ENCODE data around the gene SYNC. TPM values are rescaled to one million over a fixed set of nuclear protein-coding genes. Genes with fewer than 3 reads are reported as not detected.

SYNC gene
- polyA plus RNA-seq, 3 donors, result 0.05 TPM; not detected in 2

DNA sequence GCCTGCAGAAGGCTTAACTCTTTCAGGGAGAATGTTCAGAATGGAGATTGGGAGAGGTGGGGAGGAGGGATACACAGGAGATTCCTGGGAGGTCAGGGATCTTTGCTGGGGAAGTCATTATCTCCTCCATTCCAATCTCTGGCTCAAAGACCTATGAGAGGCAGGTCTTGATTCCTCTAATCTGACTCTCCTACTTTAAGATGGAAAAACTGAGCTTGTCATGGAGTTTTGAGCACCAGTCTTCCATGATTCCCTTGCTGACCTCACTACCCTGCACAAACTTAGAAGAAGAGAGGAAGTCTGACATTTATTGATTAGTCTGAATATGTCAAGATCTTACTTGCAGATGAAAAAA lies 41.5 kb upstream of the SYNC start:
- peak overlapping the region in 1 of 7 donors; percentile 45 for H3K27ac Mint-ChIP-seq
- peaks cover 16% of the 10 kb centered on the region for H3K4me1 Mint-ChIP-seq
- H3K79me2 ChIP-seq (ENCODE audit: insufficient read depth, low read length), result no peaks in the 10 kb centered on the region
- DNase-seq, result no peak
- peaks cover 0 to 15% (median 14%) of the 10 kb centered on the region in 3 donors for H3K27me3 Mint-ChIP-seq (ENCODE audit: low read depth in 3 of 3)
- H3K9me3 ChIP-seq (replicated peaks in 1 of 2; ENCODE audit: control insufficient read depth in 1 of 2, insufficient read depth in 1 of 2, low read length in 2 of 2), result no peaks in the 10 kb centered on the region
- no peak overlapping the region for H3K9ac ChIP-seq (ENCODE audit: insufficient read depth, low read length, poor library complexity, severe bottlenecking)
- peaks cover 0 to 4% of the 10 kb centered on the region in 2 donors for H3K36me3 Mint-ChIP-seq
- H3K4me2 ChIP-seq (replicated peaks; ENCODE audit: extremely low read depth, low read length, poor library complexity, severe bottlenecking), result no peak overlapping the region
- intact Hi-C loops (cut with micrococcal nuclease), result no loop called here
- no peak overlapping the region for H3K27ac ChIP-seq (ENCODE audit: low read depth in 1 of 2, low read length in 2 of 2)
- H2AFZ ChIP-seq (ENCODE audit: insufficient read depth, low read depth, low read length, poor library complexity, severe bottlenecking), result no peak overlapping the region
- H4K20me1 ChIP-seq (ENCODE audit: insufficient read depth, low read length), result no peaks in the 10 kb centered on the region
- H3K4me3 Mint-ChIP-seq, result no peak overlapping the region
- H3K27me3 ChIP-seq (ENCODE audit: control insufficient read depth in 2 of 2, insufficient read depth in 2 of 2, low read length in 2 of 2), result peaks cover 0 to 7% of the 10 kb centered on the region in 2 donors
- TF ChIP-seq CTCF (IDR thresholded peaks at IDR 0.05), result no peak
- peaks cover 19 to 24% of the 10 kb centered on the region in 2 donors for H3K4me1 ChIP-seq (ENCODE audit: control insufficient read depth in 1 of 2, insufficient read depth in 2 of 2, low read length in 2 of 2)
- H3K36me3 ChIP-seq (replicated peaks in 1 of 2; ENCODE audit: control insufficient read depth in 1 of 2, insufficient read depth in 2 of 2, low read length in 2 of 2), result no peaks in the 10 kb centered on the region
- no peak overlapping the region for H3K4me3 ChIP-seq (replicated peaks in 1 of 3; ENCODE audit: low read depth in 2 of 3, low read length in 3 of 3)
- H3K9me3 Mint-ChIP-seq, result peaks cover 0 to 3% (median 0%) of the 10 kb centered on the region in 7 donors

GRCh38 chr1:32743380-32744070 lies 41.0 kb upstream of the SYNC start:
- H3K79me2 ChIP-seq (ENCODE audit: insufficient read depth, low read length), result no peaks in the 10 kb centered on the region

More at GRCh38 chr1:32743380-32744070, 41.0 kb upstream of the SYNC start:
- Histone ChIP-seq H3K4me3 (replicated peaks in 1 of 3; ENCODE audit: low read depth in 2 of 3, low read length in 3 of 3) (peak overlapping the region in 1 of 3 experiments; percentile 77), H3K4me1 (ENCODE audit: control insufficient read depth in 1 of 2, insufficient read depth in 2 of 2, low read length in 2 of 2) (peaks cover 19 to 24% of the 10 kb centered on the region in 2 donors), H2AFZ (ENCODE audit: insufficient read depth, low read depth, low read length, poor library complexity, severe bottlenecking) (no peak overlapping the region), H4K20me1 (ENCODE audit: insufficient read depth, low read length) (no peaks in the 10 kb centered on the region), H3K4me2 (replicated peaks; ENCODE audit: extremely low read depth, low read length, poor library complexity, severe bottlenecking) (peak overlapping the region; percentile 91), H3K9ac (ENCODE audit: insufficient read depth, low read length, poor library complexity, severe bottlenecking) (no peak overlapping the region), H3K27ac (ENCODE audit: low read depth in 1 of 2, low read length in 2 of 2) (no peak overlapping the region), H3K27me3 (ENCODE audit: control insufficient read depth in 2 of 2, insufficient read depth in 2 of 2, low read length in 2 of 2) (peaks cover 0 to 7% of the 10 kb centered on the region in 2 donors), H3K9me3 (replicated peaks in 1 of 2; ENCODE audit: control insufficient read depth in 1 of 2, insufficient read depth in 1 of 2, low read length in 2 of 2) (no peaks in the 10 kb centered on the region), H3K36me3 (replicated peaks in 1 of 2; ENCODE audit: control insufficient read depth in 1 of 2, insufficient read depth in 2 of 2, low read length in 2 of 2) (no peaks in the 10 kb centered on the region)
- Mint-ChIP-seq H3K36me3 (peaks cover 0 to 4% of the 10 kb centered on the region in 2 donors), H3K4me1 (peaks cover 16% of the 10 kb centered on the region), H3K27ac (no peak overlapping the region), H3K9me3 (peaks cover 0 to 3% (median 0%) of the 10 kb centered on the region in 7 donors), H3K27me3 (ENCODE audit: low read depth in 3 of 3) (peaks cover 2 to 15% (median 14%) of the 10 kb centered on the region in 3 donors), H3K4me3 (peak overlapping the region in 1 of 2 donors; percentile 85)
- intact Hi-C loops (cut with micrococcal nuclease), result no loop called here
- DNase-seq, result no peak
- TF ChIP-seq CTCF (IDR thresholded peaks at IDR 0.05), result no peak
- WGBS (ENCODE audit: insufficient coverage), result 75% methylated on average over 1 of the region's 6 CpGs

All from CD14-positive monocyte (primary cell).